NCI-H2227 (cell line): ENCODE data around the gene NKAPD1.
"Not testable (repeated sequence)": the region's sequence is repeated elsewhere in the genome, so short reads cannot be mapped to it uniquely, and the experiment has no call there.

Experiments
- DNase-seq: peaks from one replicate; lab custom pipeline; 2025; ENCODE audit not compliant: unreplicated experiment; lab: John Stamatoyannopoulos, UW

NKAPD1 gene

DNA sequence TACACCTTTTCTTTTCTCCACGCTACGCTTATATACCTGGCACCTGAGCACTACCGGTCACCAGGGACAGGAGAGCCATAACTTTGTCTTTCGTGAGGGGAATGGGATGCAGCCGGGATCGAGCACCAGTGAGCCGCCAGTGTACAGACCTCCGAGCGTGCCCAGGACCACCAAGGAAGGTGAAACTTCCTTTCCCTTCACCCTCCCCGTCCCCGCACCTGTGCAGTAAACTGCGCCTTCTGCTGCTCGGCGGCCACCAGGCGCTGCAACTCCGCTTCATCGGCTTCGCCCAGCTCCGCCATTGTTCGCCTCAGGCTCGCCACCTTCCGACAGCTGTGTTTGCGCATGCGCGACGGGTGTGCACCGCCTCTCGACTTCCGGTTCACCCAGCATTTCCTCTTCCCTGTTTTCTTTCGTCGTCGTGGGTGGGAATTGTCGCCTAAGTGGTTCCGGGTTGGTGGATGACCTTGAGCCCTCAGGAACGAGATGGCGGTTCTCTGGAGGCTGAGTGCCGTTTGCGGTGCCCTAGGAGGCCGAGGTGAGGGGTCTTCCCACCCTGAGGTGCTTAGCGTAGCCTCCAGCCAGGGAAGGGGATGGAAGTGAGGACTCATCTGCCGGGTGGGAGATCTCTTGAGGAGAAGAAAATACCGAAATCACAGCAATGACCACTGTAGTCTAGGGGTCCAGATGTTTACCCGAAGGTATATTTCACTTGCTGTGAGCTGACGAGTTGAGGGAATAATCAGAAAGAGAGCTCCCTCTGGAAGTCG, 12.5 kb downstream of the NKAPD1 start, which contains the start of the genes SDHD and TIMM8B:
Gene SDHD, plus strand, starts transcription at position 452 of the 770 bp plus-strand sequence. Its CDS starts 35 bp downstream, at position 487.
Gene TIMM8B, minus strand, starts transcription at position 335 of the 770 bp plus-strand sequence. Its CDS starts 33 bp downstream, at position 302.
- peak; percentile 95 for DNase-seq

DNA sequence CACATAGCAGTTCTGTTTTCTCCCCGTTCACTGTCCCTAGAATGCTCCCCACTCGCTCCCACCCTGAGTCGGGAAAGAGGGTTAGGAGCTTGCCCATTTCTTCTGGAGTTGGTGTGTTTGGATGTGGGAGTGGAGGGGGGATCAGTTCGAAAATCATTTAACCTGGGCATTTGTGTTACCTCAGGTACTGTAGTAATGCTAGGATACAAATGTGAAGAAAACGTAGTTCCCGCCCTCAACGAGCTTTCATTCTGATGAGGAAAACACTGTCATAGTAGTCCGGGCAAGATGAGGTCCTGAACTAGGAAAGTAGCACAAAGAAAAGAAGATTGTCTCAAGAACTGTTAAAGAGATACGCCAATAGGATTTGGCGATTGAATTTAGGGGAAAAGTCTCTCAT, 13.1 kb downstream of the NKAPD1 start:
- DNase-seq = peak; percentile 2

DNA sequence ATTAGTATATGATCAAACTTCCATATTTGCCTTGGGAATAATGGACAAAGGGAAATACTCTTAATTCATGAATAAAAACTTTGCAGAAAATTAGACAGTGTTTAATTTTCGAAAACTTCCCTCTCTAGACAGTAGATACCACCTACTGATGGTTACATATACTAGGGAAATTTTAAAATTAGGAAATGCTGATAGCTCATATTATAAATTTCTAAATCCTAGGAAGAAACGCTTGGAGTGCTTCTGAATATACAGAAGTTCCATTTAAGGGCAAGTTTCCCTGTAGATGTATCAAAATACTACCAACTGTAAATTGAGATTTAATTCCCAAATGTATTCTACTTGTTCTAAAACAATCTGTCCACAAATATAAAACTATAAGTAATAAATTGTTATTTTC, 21.2 kb downstream of the NKAPD1 start:
- DNase-seq = not testable (repeated sequence)

DNA sequence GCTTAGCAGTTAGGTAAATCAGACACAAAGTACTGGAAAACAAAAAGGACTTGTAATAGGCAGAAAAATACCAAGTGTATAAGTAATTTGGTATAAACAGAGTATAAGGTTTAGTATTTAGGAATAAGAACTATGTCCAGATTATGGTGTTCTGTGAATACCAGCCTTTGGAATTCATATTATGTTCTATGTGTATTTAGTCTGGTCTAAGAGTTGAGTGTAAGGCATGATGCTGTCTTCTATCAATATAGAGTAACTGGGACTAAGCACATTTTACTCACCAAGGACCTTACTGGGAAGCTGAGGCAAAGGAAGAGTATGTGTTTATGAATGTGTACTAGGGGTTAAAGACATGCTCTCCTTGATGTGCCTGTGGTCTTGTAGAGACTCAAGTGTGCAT, 22.1 kb downstream of the NKAPD1 start:
- no peak for DNase-seq

DNA sequence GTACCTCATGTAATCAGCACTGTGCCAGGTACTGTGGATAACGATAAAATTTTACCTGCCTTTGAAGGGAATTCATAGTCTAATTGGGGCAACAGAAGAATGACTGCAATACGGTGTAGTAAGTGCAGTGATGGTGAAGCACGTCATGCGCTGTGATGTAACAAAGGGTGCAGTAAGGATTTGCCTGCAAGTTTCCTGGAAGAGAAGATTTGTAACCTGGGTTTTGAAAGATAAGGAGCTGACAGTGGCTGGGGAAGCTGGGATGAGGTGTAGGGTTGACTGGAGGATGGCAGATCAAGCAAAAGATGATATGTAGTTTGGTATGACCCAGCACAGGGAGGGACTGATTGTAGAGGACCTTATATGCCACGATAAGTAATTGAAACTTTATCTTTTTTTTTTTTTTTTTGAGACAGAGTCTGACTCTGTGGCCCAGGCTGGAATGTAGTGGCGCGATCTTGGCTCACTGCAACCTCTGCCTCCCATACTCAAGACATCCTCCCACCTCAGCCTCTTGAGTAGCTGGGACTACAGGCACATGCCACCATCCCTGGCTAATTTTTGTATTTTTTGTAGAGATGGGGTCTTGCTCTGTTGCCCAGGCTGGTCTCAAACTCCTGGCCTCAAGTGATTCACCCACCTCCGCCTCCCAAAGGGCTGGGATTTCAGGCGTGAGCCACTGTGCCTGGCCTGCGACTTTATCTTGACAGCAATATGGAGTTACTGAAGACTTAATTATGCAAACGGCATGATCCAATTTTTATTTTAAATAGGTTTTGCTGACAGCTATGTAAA, 23.8 kb downstream of the NKAPD1 start:
- DNase-seq = no peak

DNA sequence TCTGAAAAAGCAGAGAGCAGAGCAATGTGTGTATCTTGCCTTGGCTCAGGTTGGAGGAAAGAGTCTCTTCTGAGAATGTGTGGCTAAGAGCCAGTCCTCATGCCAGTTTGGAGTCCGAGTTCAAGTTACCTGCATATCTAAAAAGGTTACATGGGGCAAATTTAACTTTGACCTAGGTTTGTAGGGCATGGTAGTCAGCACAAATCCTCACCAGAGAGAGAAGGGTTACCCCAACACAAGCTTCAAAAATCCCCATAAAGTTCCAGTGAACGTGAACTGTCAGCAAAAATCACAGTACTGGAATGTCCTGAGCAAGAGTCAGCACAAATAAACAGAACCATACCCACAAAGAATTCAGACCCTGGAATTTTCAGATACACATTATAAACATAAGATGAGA, 26.4 kb downstream of the NKAPD1 start:
- no peak for DNase-seq

DNA sequence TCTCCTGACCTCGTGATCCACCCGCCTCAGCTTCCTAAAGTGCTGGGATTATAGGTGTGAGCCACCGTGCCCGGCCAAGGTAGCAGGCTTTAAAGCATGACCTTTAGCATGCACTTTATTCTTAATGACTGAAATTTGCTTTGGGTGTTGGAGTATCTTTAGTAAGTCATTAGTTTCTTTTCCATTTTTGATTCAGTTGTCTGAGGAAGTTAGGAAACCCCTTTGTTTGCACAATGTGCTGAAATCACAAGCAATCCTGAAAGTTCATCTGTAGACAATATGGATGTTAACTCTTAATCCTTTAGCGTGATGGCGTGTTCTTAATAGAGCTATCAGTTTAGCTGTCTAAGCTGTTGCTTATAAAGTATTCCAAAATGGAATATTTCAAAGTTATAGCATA, 29.3 kb downstream of the NKAPD1 start:
- no peak for DNase-seq

DNA sequence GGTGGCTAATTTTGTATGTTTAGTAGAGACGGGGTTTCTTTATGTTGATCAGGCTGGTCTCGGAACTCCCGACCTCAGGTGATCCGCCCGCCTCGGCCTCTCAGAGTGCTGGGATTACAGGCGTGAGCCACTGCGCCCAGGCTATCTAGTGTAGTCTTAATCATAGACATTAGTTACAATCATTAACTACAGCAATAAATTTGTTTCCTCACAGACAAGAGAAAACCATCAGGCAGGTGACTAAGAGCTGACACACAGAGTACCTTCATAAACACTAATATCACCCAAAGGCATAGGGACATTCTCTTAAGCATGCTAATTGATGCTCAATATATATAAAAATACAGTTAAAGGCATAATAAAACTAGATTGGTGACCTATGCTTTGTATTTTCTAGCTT, 32.0 kb downstream of the NKAPD1 start:
- DNase-seq = peak; percentile 6

DNA sequence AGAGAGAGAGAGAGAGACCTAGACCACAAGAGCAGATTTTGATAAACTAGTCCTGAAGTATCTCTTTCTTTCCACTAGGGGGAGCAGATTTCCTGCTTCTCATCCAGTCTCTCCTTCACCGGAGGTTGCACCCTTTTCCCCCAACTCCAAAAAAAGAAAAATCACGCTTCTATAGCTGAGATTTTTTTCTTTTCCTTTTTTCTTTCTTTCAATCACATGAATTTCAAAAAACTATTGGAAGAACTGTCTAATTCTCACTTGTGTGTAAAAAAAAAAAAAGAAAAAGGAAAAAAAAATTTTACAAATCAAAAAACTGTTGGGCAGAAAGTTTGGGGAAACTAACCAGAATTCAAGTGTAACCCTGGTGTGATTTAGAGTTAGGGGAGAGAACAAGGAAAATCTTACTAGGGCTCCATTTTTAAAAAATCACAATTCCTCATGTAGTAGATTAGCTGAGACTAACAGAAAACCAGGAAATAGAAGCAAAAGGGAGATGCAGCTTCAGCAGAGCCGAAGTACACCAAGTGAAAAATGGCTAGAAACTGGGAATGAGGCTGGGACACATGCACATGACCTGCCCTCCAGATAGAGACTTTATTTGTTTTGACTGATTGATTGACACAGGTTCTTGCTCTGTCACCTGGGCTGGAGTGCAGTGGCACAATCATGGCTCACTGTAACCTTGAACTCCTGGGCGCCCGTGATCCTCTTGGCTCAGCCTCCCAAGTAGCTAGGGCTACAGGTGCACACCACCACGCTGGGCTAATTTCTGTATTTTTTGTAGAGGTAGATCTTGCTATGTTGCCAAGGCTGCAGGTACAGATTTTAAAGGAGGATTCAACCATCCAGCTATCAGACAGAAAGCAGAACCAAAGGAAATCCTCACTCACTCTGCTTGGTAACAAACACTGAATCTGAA, 39.7 kb downstream of the NKAPD1 start:
- DNase-seq = peak; percentile 47

DNA sequence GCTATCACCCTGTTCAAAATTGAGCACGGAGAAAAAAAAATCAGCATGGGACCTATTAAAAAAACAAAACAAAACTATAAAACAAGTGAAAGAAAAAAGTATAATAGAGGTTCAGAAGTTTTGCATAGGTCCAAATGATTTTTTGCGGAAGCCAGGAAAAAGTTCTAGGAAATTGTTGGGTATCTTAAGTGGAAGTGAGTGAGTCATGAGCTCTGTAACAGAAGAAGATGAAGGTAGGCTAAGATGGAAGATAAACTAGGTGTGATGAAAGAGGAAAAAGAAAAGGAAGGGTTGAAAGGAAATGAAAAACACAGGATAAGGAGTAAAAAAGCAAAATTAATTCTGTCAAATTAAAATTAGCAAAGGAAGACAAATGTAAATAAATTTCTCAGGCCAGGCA, 40.4 kb downstream of the NKAPD1 start:
- DNase-seq = no peak

DNA sequence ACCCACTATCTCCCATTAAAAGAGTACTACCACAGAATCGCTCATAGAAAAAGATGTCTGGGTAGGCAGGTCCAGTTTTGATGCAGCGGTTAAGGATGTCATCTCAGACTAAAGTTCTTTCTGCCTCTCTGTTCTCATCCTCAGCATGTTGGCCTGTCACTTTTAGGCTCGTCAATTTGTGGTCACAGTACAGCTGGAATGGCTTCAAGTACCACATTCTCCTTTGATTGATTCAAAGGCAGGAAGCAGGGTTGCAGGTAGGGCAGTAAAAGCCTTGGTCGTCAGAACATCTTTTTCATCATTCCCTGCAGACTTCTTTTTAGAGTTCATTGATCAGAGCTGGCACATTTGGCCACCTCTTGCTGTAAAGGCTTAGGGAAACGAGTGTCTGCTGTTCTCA, 41.3 kb downstream of the NKAPD1 start:
- DNase-seq = no peak

DNA sequence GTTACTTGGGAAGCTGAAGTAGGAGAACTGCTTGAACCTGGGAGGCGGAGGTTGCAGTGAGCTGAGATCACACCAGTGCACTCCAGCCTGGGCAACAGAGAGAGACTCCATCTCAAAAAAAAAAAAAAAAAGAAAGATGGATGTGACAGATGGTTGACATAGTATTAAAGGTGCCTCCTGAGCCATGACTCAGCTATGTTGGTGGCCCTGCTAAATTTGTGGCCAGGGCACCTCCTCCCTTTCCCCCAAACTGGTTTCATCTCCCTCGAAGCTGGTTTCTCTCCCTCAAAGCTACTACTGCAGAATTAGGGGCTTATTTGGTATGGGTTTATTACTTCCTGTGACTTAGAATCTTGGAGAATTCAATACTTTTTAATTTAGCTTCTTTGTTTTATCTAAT, 44.1 kb downstream of the NKAPD1 start:
- no peak for DNase-seq

DNA sequence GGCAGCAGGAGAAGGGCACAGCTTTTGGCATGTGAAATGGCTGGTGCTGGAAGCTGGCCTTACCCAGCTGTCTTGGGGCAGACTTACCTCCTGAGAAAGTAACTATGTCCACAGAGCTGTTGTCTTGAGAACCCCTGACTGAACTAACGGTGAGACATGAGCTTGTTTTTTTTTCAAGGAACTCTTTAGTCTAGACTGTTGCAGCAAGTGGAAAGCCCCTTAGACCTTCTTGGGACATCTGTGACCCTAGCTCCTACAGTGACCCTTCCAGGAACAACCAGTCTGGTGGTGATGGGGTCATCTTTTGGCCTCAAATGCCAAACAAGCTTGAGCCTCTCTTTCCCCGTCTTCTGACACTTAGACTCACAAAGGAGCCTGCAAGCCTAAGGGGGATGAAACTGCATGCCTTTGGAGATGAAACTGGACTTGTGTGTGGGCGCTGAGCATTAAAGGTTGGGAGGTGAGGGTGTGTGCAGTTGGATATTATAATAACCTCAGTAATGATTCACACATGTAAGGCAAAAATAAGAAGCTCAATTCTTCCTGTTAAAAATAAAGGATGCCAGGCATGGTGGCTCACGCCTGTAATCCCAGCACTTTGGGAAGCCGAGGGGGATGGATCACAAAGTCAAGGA, 48.0 kb downstream of the NKAPD1 start:
- no peak for DNase-seq

DNA sequence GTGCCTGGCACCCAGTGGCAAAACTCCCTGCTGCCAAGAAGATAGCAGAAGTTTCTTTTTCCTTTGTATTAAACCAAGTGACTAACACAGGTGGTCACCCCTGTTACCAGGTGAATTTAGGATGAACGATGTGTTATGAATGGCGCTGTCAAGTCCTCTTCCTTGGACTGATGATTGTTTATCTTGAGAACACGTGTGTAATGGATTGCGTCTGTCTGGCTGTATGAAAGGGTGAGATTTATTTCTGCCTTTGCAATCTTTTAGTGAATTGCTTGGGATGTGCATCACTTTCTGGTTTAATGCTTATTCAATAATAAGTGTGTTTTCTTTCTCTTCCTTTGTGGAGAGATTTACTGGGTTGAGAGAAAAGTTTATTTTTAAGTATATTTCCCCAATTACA, 49.0 kb downstream of the NKAPD1 start:
- DNase-seq = no peak

DNA sequence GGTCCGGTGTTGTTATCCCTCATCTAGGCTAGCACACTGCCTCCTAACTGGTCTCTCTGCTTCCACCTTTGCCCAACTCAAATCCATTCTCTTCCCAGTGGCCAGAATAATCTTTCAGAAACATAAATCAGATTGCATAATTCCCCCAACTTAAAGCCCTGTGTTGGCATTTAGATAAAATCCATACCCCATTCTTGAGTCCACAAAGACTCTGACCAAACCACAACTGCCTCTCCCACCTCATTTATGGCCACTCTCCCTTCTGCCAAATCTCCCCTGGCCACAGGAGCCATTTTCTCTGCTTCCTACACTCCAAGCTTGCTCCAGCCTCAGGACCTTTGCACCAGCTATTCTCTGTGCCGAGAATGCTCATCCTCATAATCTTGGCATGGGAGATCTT, 53.0 kb downstream of the NKAPD1 start:
- no peak for DNase-seq

DNA sequence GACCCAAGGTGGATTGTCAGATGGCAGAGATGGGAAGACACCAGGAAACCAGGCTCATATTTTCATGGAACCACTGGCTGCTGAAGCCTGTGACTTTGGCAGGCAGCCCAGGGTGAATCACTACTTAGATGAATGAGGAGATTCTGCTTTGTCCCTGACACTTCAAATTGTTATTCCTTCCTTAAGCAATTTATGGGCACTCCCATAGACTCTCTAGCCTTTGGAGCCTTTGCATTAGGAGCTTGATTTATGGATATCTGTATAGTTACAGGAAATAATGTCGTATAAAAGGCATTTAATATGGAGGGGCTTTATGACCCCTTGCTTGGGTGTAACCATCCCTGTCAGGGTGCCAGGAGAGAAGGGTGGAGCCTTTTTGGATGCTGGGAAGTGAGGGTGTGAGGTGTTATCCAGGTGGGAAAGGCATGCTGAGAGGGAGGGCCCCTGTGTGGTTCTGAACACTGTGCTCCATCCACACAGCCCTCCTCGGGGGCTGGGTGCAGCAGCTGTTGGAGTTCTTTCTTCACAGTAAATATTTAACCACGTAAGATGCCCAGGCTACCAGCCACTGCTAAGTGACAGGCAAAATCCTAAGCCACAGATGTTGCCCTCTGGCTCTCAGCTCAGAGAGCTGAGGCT, 54.5 kb downstream of the NKAPD1 start:
- DNase-seq = peak; percentile 72

DNA sequence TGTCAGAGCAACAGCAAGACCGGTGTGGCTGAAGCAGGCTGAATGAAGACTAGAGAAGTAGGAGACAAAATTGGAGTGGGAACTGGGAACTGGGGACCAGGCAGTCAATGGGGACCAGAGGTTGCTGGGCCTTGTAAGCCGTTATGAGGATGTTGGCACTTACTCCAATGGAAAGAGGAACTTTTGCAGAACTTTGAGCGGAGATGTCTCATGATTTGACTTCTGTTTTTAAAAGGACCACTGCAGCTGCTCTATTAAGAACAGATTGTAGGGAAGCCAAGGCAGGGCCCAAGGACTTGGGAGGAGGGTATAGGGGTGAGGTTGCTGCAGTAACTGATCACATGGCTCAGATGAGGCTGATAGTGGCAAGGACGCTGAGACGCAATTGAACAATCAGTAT, 55.6 kb downstream of the NKAPD1 start:
- no peak for DNase-seq

DNA sequence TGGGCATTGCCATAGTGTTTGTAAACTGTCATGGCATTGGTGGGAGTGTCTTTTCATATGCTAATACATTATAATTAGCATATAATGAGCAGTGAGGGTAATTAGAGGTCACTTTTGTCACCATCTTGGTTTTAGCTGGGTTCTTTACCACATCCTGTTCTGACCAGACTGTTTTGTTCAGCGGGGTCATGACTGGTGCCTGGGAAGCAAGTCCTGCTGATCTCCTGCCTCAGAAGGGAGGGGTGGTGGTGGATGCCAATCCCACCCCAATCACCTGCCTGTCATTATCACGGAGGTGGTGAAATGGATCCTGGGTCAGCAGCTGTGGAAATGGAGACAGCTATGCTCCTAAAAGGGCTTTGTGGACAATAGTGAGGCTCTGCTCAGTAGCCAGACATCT, 58.6 kb downstream of the NKAPD1 start:
- no peak for DNase-seq

DNA sequence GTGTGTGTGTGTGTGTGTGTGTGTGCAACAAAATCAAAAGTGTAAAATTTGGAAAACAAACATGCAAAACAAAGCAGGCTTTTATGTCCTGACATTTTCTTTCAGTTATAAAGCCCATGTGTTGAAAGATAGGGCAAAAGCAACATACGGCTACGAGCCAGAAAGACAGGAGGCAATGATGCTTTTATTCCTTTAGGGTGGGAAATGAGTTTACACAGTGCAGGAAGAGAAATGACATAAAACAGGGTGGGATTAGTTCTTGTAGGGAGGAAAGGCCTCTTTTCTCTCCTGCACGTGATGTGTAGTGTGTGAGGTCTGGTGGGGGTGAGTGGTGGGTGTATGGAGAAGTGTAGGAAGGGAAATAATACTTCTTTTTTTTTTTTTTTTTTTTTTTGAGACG, 60.4 kb downstream of the NKAPD1 start:
- DNase-seq = no peak
